ENCODE data around the gene PTPRN2.
"Not testable (repeated sequence)": the region's sequence is repeated elsewhere in the genome, so short reads cannot be mapped to it uniquely, and the experiment has no call there.

Gene PTPRN2

GRCh38 chr7:158054081-158054480 lies 533.5 kb downstream of the PTPRN2 start:
- no peak for DNase-seq

- DNase-seq, result no peak
These were observed 534.3 kb downstream of the PTPRN2 start for GRCh38 chr7:158053183-158053915.

- no peak for DNase-seq
These were observed 535.1 kb downstream of the PTPRN2 start for GRCh38 chr7:158052381-158053060.

- DNase-seq, result no peak
These were observed 535.8 kb downstream of the PTPRN2 start for GRCh38 chr7:158051776-158052175.

GRCh38 chr7:158050978-158051651 lies 536.5 kb downstream of the PTPRN2 start:
- DNase-seq, result no peak

GRCh38 chr7:158050441-158050977 lies 537.1 kb downstream of the PTPRN2 start:
- no peak for DNase-seq

GRCh38 chr7:158049271-158049670 lies 538.4 kb downstream of the PTPRN2 start:
- no peak for DNase-seq

GRCh38 chr7:158048569-158048968 lies 539.1 kb downstream of the PTPRN2 start:
- no peak for DNase-seq

- no peak for DNase-seq
These were observed 540.1 kb downstream of the PTPRN2 start for GRCh38 chr7:158047391-158048059.

GRCh38 chr7:158046246-158046645 lies 541.4 kb downstream of the PTPRN2 start:
- DNase-seq, result not testable (repeated sequence)

GRCh38 chr7:158044482-158044823 lies 543.2 kb downstream of the PTPRN2 start:
- no peak for DNase-seq

GRCh38 chr7:158043551-158044481 lies 543.8 kb downstream of the PTPRN2 start:
- no peak for DNase-seq

- DNase-seq, result no peak
These were observed 545.3 kb downstream of the PTPRN2 start for GRCh38 chr7:158042156-158042880.

GRCh38 chr7:158040199-158040598 lies 547.4 kb downstream of the PTPRN2 start:
- no peak for DNase-seq

GRCh38 chr7:158039270-158039669 lies 548.4 kb downstream of the PTPRN2 start:
- no peak for DNase-seq

- no peak for DNase-seq
These were observed 550.4 kb downstream of the PTPRN2 start for GRCh38 chr7:158037211-158037610.

- no peak for DNase-seq
These were observed 552.3 kb downstream of the PTPRN2 start for GRCh38 chr7:158035343-158035742.

GRCh38 chr7:158034571-158034970 lies 553.1 kb downstream of the PTPRN2 start:
- no peak for DNase-seq

GRCh38 chr7:158033925-158034324 lies 553.7 kb downstream of the PTPRN2 start:
- DNase-seq, result not testable (repeated sequence)

- no peak for DNase-seq
These were observed 554.4 kb downstream of the PTPRN2 start for GRCh38 chr7:158033196-158033595.

- DNase-seq, result no peak
These were observed 555.0 kb downstream of the PTPRN2 start for GRCh38 chr7:158032561-158033115.
